CD14-positive monocyte (primary cell): ENCODE data around the gene CXorf58. TPM values are rescaled to one million over a fixed set of nuclear protein-coding genes. Genes with fewer than 3 reads are reported as not detected.

Experiments
- DNase-seq, 3 donors: peaks; one replicate each; pipeline ENCODE4 v3.0.0-alpha.2; 2011 to 2022
- H2AFZ ChIP-seq: 2 replicates; pipeline ENCODE4 v1.6.0; 2012; ENCODE audit warnings: mild to moderate bottlenecking, low read depth, low read length, inconsistent platforms; ENCODE audit not compliant: insufficient read depth, poor library complexity, severe bottlenecking
- H3K27ac ChIP-seq, 2 donors: 1 replicate in 1 of 2; 2 replicates in 1 of 2; pipeline ENCODE4 v1.5.1; 2012 to 2013; ENCODE audit warnings: low read length in 2 of 2, control low read depth in 1 of 2, inconsistent platforms in 1 of 2, low read depth in 1 of 2, mild to moderate bottlenecking in 1 of 2
- H3K27me3 ChIP-seq, 2 donors: one replicate each; pipeline versions ENCODE4 v1.6.0 to v1.6.1; 2011 to 2013; ENCODE audit warnings: low read length in 2 of 2; ENCODE audit not compliant: control insufficient read depth in 2 of 2, insufficient read depth in 2 of 2
- H3K36me3 ChIP-seq, 2 donors: replicated peaks in 1 of 2; 1 replicate in 1 of 2; 2 replicates in 1 of 2; pipeline versions ENCODE4 v1.5.1 to v1.6.1; 2012 to 2013; ENCODE audit warnings: low read length in 2 of 2, control low read depth in 1 of 2, inconsistent platforms in 1 of 2, mild to moderate bottlenecking in 1 of 2; ENCODE audit not compliant: insufficient read depth in 2 of 2, control insufficient read depth in 1 of 2
- H3K4me1 ChIP-seq, 2 donors: 1 replicate in 1 of 2; 2 replicates in 1 of 2; pipeline versions ENCODE4 v1.5.1 to v1.6.1; 2012 to 2013; ENCODE audit warnings: low read length in 2 of 2, control low read depth in 1 of 2, inconsistent platforms in 1 of 2, mild to moderate bottlenecking in 1 of 2, moderate library complexity in 1 of 2; ENCODE audit not compliant: insufficient read depth in 2 of 2, control insufficient read depth in 1 of 2
- H3K4me2 ChIP-seq: replicated peaks from 2 replicates; pipeline ENCODE3; 2012; ENCODE audit warnings: low read length, moderate library complexity, mild to moderate bottlenecking; ENCODE audit not compliant: poor library complexity, severe bottlenecking; ENCODE audit errors: extremely low read depth
- H3K4me3 ChIP-seq, 3 experiments: fragments of 200-600 bp in 1 of 3; sonication (generic) in 1 of 3; replicated peaks in 1 of 3; 1 replicate in 2 of 3; 2 replicates in 1 of 3; pipeline ENCODE4 v1.5.1; 2011 to 2013; ENCODE audit warnings: low read length in 3 of 3, mild to moderate bottlenecking in 3 of 3, control low read depth in 2 of 3, low read depth in 2 of 3, inconsistent platforms in 1 of 3, moderate library complexity in 1 of 3
- H3K79me2 ChIP-seq: 2 replicates; pipeline ENCODE4 v1.6.0; 2012; ENCODE audit warnings: mild to moderate bottlenecking, control low read depth, inconsistent platforms, low read length, moderate library complexity; ENCODE audit not compliant: insufficient read depth
- H3K9ac ChIP-seq: 2 replicates; pipeline ENCODE4 v1.6.0; 2017; ENCODE audit warnings: low read length, mild to moderate bottlenecking; ENCODE audit not compliant: insufficient read depth, poor library complexity, severe bottlenecking
- H3K9me3 ChIP-seq, 2 donors: replicated peaks in 1 of 2; 1 replicate in 1 of 2; 2 replicates in 1 of 2; pipeline versions ENCODE4 v1.5.1 to v1.6.1; 2012 to 2013; ENCODE audit warnings: low read length in 2 of 2, control low read depth in 1 of 2; ENCODE audit not compliant: control insufficient read depth in 1 of 2, insufficient read depth in 1 of 2
- H4K20me1 ChIP-seq: 2 replicates; pipeline ENCODE4 v1.6.0; 2012; ENCODE audit warnings: mild to moderate bottlenecking, low read length, control low read depth, moderate library complexity; ENCODE audit not compliant: insufficient read depth
- H3K27ac Mint-ChIP-seq, 7 donors: one replicate each; pipeline ENCODE4 v1.8.0; 2020; ENCODE audit warnings: mild to moderate bottlenecking in 7 of 7, mixed read lengths in 7 of 7, moderate library complexity in 6 of 7, inconsistent platforms in 2 of 7
- H3K27me3 Mint-ChIP-seq, 3 donors: one replicate each; pipeline ENCODE4 v1.8.0; 2021 to 2022; ENCODE audit warnings: low read depth in 3 of 3, mild to moderate bottlenecking in 3 of 3, mixed read lengths in 3 of 3, moderate library complexity in 3 of 3, inconsistent platforms in 1 of 3
- H3K36me3 Mint-ChIP-seq, 2 donors: one replicate each; pipeline ENCODE4 v1.8.0; 2020; ENCODE audit warnings: mixed read lengths in 2 of 2, inconsistent platforms in 1 of 2, mild to moderate bottlenecking in 1 of 2
- H3K4me1 Mint-ChIP-seq: one replicate; pipeline ENCODE4 v1.8.0; 2020; ENCODE audit warnings: mild to moderate bottlenecking, mixed read lengths
- H3K4me3 Mint-ChIP-seq, 2 donors: one replicate each; pipeline ENCODE4 v1.8.0; 2020; ENCODE audit warnings: mild to moderate bottlenecking in 2 of 2, mixed read lengths in 2 of 2, moderate library complexity in 1 of 2
- H3K9me3 Mint-ChIP-seq, 7 donors: one replicate each; pipeline ENCODE4 v1.8.0; 2020 to 2022; ENCODE audit warnings: mixed read lengths in 7 of 7, mild to moderate bottlenecking in 6 of 7, moderate library complexity in 6 of 7, inconsistent platforms in 2 of 7
- WGBS: methylation state at CpG from one replicate; pipeline ENCODE4 v1.1.5; 2013; ENCODE audit warnings: missing lambda C conversion rate; ENCODE audit not compliant: insufficient coverage; 5-methylcytosine and 5-hydroxymethylcytosine counted together
- intact Hi-C, 2 donors: fragments of 100-400 bp; cut with micrococcal nuclease; formaldehyde crosslinking; loops; one replicate each; pipeline versions ENCODE4 v1.15.0 to v1.15.1; 2023
- polyA plus RNA-seq, 3 donors: library from polyadenylated mRNA; depleted of rRNA in 1 of 3; unstranded in 2 of 3; stranded (reverse) in 1 of 3; fragments of 300-500 nt in 2 of 3; fragments of >200 nt in 1 of 3; fragmentation: Illumina TruSeq in 2 of 3; gene quantifications; 1 replicate in 2 of 3; 2 replicates in 1 of 3; pipeline ENCODE4 v1.2.3, GENCODE V29; 2012 to 2021
- TF ChIP-seq, protein P1 (sequence below): fragments of 200-600 bp; IDR thresholded peaks from one replicate; pipeline ENCODE4 v1.8.0; 2022; ENCODE audit warnings: antibody characterized with exemption, mild to moderate bottlenecking

The CXorf58 gene
- polyA plus RNA-seq, 3 donors: not detected

DNA sequence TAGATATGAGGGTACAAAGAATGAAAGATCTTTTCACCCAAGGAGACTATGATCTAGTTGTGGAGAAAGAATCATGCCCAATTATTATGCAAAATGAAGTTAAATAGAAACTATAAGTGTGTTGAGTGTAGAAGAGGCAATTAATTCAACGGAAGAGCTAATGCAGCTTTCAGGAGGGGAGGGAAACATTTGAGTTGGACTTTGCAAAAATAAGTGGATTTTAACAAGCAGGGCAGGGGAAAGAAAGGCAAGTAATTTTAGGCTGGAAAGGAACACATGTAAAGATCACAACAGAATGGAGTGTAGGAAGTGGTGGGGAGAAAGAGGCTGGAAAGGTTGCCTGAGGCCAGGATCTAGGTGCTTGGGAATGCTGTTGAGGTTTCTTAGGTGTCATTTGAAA lies 75.1 kb downstream of the CXorf58 start:
- Histone ChIP-seq H3K36me3 (peaks cover 15 to 31% of the 10 kb centered on the region in 2 donors), H3K9ac (no peak overlapping the region), H3K9me3 (no peaks in the 10 kb centered on the region), H3K79me2 (no peaks in the 10 kb centered on the region), H3K4me2 (no peak overlapping the region), H2AFZ (no peak overlapping the region), H3K4me1 (no peaks in the 10 kb centered on the region), H3K27me3 (peaks cover 0 to 60% of the 10 kb centered on the region in 2 donors), H3K4me3 (no peak overlapping the region), H4K20me1 (peaks cover 1% of the 10 kb centered on the region), H3K27ac (no peak overlapping the region)
- H3K27ac Mint-ChIP-seq: no peak overlapping the region
- no peak overlapping the region for H3K4me3 Mint-ChIP-seq
- intact Hi-C loops: no loop called here
- TF ChIP-seq, protein P1, sequence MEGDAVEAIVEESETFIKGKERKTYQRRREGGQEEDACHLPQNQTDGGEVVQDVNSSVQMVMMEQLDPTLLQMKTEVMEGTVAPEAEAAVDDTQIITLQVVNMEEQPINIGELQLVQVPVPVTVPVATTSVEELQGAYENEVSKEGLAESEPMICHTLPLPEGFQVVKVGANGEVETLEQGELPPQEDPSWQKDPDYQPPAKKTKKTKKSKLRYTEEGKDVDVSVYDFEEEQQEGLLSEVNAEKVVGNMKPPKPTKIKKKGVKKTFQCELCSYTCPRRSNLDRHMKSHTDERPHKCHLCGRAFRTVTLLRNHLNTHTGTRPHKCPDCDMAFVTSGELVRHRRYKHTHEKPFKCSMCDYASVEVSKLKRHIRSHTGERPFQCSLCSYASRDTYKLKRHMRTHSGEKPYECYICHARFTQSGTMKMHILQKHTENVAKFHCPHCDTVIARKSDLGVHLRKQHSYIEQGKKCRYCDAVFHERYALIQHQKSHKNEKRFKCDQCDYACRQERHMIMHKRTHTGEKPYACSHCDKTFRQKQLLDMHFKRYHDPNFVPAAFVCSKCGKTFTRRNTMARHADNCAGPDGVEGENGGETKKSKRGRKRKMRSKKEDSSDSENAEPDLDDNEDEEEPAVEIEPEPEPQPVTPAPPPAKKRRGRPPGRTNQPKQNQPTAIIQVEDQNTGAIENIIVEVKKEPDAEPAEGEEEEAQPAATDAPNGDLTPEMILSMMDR: no peak
- DNase-seq: no peak
- no peaks in the 10 kb centered on the region for H3K4me1 Mint-ChIP-seq
- H3K9me3 Mint-ChIP-seq: no peaks in the 10 kb centered on the region
- peaks cover 21 to 23% of the 10 kb centered on the region in 2 donors for H3K36me3 Mint-ChIP-seq
- peaks cover 0 to 45% (median 0%) of the 10 kb centered on the region in 3 donors for H3K27me3 Mint-ChIP-seq
- WGBS: 100% methylated on average over 1 of the region's 1 CpG

Other genes with a start within 250 kb of the CXorf58 start
- gene PRDX4, start 240.5 kb upstream of the CXorf58 start, polyA plus RNA-seq: 10 to 100 TPM; 12.8 to 76.2 (median 60.6) TPM
- gene ACOT9, start 164.7 kb upstream of the CXorf58 start, polyA plus RNA-seq: 10 to 100 TPM; 49.2 to 69.3 (median 51.8) TPM
- gene SAT1, start 124.8 kb upstream of the CXorf58 start, polyA plus RNA-seq: 1,000 to 10,000 TPM in 1 of 3 donors, 100 to 1,000 TPM in 2; 897 to 7,815 (median 970) TPM
- 1 to 10 TPM; 3.3 to 8.3 (median 4.6) TPM for gene APOO, start 68 bp upstream of the CXorf58 start, polyA plus RNA-seq
- gene KLHL15, start 119.2 kb downstream of the CXorf58 start, polyA plus RNA-seq: 10 to 100 TPM in 1 of 3 donors, 1 to 10 TPM in 2; 3.2 to 24.4 (median 3.9) TPM
- 100 to 1,000 TPM in 1 of 3 donors, 10 to 100 TPM in 2; 87.1 to 157 (median 87.2) TPM for gene EIF2S3, start 146.9 kb downstream of the CXorf58 start, polyA plus RNA-seq
- gene ZFX, start 241.7 kb downstream of the CXorf58 start, polyA plus RNA-seq: 10 to 100 TPM; 22.3 to 31.1 (median 30.2) TPM